ENCODE results near the gene ZP1.

- TF ChIP-seq CTCF (IDR thresholded peaks at IDR 0.05) (no peak), POLR2AphosphoS5 (IDR thresholded peaks at IDR 0.05) (no peak), POLR2A (IDR thresholded peaks at IDR 0.05) (no peak), EP300 (IDR thresholded peaks at IDR 0.05) (no peak)
Measured at GRCh38 chr11:60870733-60871377, 3.5 kb downstream of the ZP1 start.

All from stomach (tissue), 4 donors.